Activated CD4-positive, alpha-beta T cell treated with anti-CD3 and anti-CD28 coated beads, Interleukin-2, amount 10 ng/mL, durations not matched to agents 24 days and 14 days (primary cell): ENCODE results near the gene TMEM235. TPM values are rescaled to one million over a fixed set of nuclear protein-coding genes. Genes with fewer than 3 reads are reported as not detected.
A peak's percentile ranks its signal among the peaks of the same experiment; 100 is the strongest.

Source experiments
- DNase-seq: peaks from one replicate; pipeline ENCODE4 v3.0.0; 2022
- H3K27ac Mint-ChIP-seq: one replicate; pipeline ENCODE4 v1.8.0; 2022; ENCODE audit warnings: mild to moderate bottlenecking, mixed read lengths
- H3K27me3 Mint-ChIP-seq: one replicate; pipeline ENCODE4 v1.8.0; 2022; ENCODE audit warnings: mixed read lengths
- H3K36me3 Mint-ChIP-seq: one replicate; pipeline ENCODE4 v1.8.0; 2022; ENCODE audit warnings: low read depth, mild to moderate bottlenecking, mixed read lengths
- H3K4me1 Mint-ChIP-seq: one replicate; pipeline ENCODE4 v1.8.0; 2021; ENCODE audit warnings: mixed read lengths
- H3K4me3 Mint-ChIP-seq: one replicate; pipeline ENCODE4 v1.8.0; 2022; ENCODE audit warnings: mild to moderate bottlenecking, moderate library complexity, mixed read lengths
- H3K9me3 Mint-ChIP-seq: one replicate; pipeline ENCODE4 v1.8.0; 2021; ENCODE audit warnings: mixed read lengths
- intact Hi-C: fragments of 100-400 bp; cut with micrococcal nuclease; formaldehyde crosslinking; loops from one replicate; pipeline ENCODE4 v1.15.1; 2023
- total RNA-seq: library from RNA; stranded (reverse); gene quantifications from 2 replicates; pipeline ENCODE4 v1.2.3, GENCODE V29; 2022

TMEM235 gene
- total RNA-seq, 1 donor from 2014 or later, result not detected

- DNase-seq, result no peak
- Mint-ChIP-seq H3K27me3 (no peaks in the 10 kb centered on the region), H3K4me3 (no peak overlapping the region), H3K36me3 (peaks cover 5% of the 10 kb centered on the region), H3K9me3 (no peaks in the 10 kb centered on the region), H3K27ac (no peak overlapping the region), H3K4me1 (no peaks in the 10 kb centered on the region)
- intact Hi-C loops, result no loop called here
Measured at GRCh38 chr17:78205124-78205775, 26.2 kb upstream of the TMEM235 start.

DNA sequence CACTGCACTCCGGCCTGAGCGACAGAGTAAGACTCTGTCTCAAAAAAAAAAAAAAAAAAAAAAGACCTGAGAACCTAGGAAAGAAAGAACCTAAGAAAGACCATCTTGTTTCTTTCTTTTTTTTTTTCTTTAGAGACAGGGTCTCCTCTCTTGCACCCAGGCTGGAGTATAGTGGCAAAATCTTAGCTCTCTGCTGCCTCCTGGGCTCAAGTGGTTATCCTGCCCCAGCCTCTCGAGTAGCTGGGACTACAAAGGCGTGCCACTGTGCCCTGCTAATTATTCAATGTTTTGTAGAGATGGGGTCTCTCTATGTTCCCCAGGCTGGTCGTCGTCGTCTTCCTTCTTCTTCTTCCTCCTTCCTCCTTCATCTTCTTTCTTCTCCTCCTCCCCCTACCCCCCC is 25.1 kb upstream of the TMEM235 start:
- Mint-ChIP-seq H3K9me3 (no peaks in the 10 kb centered on the region), H3K4me3 (no peak overlapping the region), H3K27ac (no peak overlapping the region), H3K4me1 (no peaks in the 10 kb centered on the region), H3K36me3 (peaks cover 5% of the 10 kb centered on the region), H3K27me3 (no peaks in the 10 kb centered on the region)
- no peak for DNase-seq
- intact Hi-C loops, result no loop called here

DNA sequence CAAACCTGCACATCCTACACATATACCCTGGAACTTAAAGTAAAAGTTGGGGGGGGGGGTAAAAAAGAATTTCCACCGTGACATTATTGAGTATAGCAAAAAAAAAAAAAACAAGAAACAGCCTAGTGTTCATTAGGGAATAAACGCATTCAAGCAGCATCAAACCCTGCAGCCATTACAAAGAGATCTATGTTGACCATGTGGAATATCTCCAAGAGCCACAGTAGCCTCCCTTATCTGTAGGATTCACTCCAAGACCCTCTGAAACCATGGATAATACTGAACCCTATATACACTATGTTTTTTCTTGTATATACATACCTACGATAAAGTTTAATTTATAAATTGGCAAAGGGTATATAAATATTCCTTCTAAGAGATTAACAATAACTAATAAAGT is 22.9 kb upstream of the TMEM235 start:
- Mint-ChIP-seq H3K4me1 (no peaks in the 10 kb centered on the region), H3K9me3 (no peaks in the 10 kb centered on the region), H3K27me3 (no peaks in the 10 kb centered on the region), H3K4me3 (no peak overlapping the region), H3K36me3 (peaks cover 5% of the 10 kb centered on the region), H3K27ac (no peak overlapping the region)
- no peak for DNase-seq
- intact Hi-C loops, result no loop called here

- H3K27ac Mint-ChIP-seq, result no peak overlapping the region
Measured at GRCh38 chr17:78210111-78210510, 21.3 kb upstream of the TMEM235 start.

DNA sequence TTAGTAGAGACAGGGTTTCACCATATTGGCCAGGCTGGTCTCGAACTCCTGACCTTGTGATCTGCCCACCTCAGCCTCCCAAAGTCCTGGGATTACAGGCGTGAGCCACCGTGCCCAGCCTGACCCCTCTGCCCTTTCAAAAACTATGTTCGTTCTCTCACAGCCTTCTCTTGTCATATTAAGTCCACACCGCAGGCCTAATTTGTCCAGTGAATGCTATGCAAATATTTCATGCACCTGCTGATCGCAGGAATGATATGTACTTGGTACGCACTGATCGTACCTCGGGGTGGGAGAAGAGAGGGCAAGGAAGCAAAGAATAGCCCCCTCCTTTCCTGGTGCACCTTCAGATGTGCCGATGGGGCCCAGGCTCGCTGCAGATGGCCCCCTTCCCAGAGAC is 20.4 kb upstream of the TMEM235 start:
- Mint-ChIP-seq H3K27me3 (no peaks in the 10 kb centered on the region), H3K36me3 (peaks cover 1% of the 10 kb centered on the region), H3K9me3 (no peaks in the 10 kb centered on the region), H3K4me3 (no peak overlapping the region), H3K4me1 (peaks cover 4% of the 10 kb centered on the region), H3K27ac (no peak overlapping the region)
- intact Hi-C loops, result no loop called here
- no peak for DNase-seq

More at GRCh38 chr17:78210111-78210510, 21.3 kb upstream of the TMEM235 start:
- Mint-ChIP-seq H3K36me3 (peaks cover 1% of the 10 kb centered on the region), H3K4me1 (no peaks in the 10 kb centered on the region), H3K27me3 (no peaks in the 10 kb centered on the region), H3K9me3 (no peaks in the 10 kb centered on the region), H3K4me3 (no peak overlapping the region)
- no peak for DNase-seq
- intact Hi-C loops, result no loop called here

- peaks cover 14% of the 10 kb centered on the region for H3K36me3 Mint-ChIP-seq
- intact Hi-C loops, result loop anchor here (1.0 kb wide), 3 partner anchors 27 to 74 kb away; partner anchors contain the start of genes AFMID and TK1
- peak; percentile 98 for DNase-seq
- no peaks in the 10 kb centered on the region for H3K27me3 Mint-ChIP-seq
- no peaks in the 10 kb centered on the region for H3K9me3 Mint-ChIP-seq
- peak within 1 kb of the TSS; percentile 94 for H3K4me3 Mint-ChIP-seq
- peak within 1 kb of the TSS; percentile 90 for H3K27ac Mint-ChIP-seq
- peaks cover 10% of the 10 kb centered on the region for H3K4me1 Mint-ChIP-seq
Measured at GRCh38 chr17:78214016-78214705, 17.3 kb upstream of the TMEM235 start, which contains the start of gene BIRC5. Gene BIRC5 (plus strand): TSS chr17:78214253. CDS start chr17:78214317, 64 bp downstream.

DNA sequence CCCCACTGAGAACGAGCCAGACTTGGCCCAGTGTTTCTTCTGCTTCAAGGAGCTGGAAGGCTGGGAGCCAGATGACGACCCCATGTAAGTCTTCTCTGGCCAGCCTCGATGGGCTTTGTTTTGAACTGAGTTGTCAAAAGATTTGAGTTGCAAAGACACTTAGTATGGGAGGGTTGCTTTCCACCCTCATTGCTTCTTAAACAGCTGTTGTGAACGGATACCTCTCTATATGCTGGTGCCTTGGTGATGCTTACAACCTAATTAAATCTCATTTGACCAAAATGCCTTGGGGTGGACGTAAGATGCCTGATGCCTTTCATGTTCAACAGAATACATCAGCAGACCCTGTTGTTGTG is 16.7 kb upstream of the TMEM235 start:
- Mint-ChIP-seq H3K4me3 (peak overlapping the region; percentile 94), H3K36me3 (peaks cover 17% of the 10 kb centered on the region), H3K27ac (peak overlapping the region; percentile 90), H3K9me3 (no peaks in the 10 kb centered on the region), H3K27me3 (no peaks in the 10 kb centered on the region), H3K4me1 (peaks cover 12% of the 10 kb centered on the region)
- no peak for DNase-seq
- intact Hi-C loops, result loop anchor here (1.0 kb wide), 3 partner anchors 27 to 74 kb away; partner anchors contain the start of genes AFMID and TK1

- intact Hi-C loops, result no loop called here
- H3K27me3 Mint-ChIP-seq, result no peaks in the 10 kb centered on the region
- H3K36me3 Mint-ChIP-seq, result peaks cover 40% of the 10 kb centered on the region
- peaks cover 14% of the 10 kb centered on the region for H3K4me1 Mint-ChIP-seq
- H3K4me3 Mint-ChIP-seq, result no peak overlapping the region
- no peak overlapping the region for H3K27ac Mint-ChIP-seq
- H3K9me3 Mint-ChIP-seq, result no peaks in the 10 kb centered on the region
- no peak for DNase-seq
Measured at GRCh38 chr17:78219396-78220150, 11.9 kb upstream of the TMEM235 start.

DNA sequence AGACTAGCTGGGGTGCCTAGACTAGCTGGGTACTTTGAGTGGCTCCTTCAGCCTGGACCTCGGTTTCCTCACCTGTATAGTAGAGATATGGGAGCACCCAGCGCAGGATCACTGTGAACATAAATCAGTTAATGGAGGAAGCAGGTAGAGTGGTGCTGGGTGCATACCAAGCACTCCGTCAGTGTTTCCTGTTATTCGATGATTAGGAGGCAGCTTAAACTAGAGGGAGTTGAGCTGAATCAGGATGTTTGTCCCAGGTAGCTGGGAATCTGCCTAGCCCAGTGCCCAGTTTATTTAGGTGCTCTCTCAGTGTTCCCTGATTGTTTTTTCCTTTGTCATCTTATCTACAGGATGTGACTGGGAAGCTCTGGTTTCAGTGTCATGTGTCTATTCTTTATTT is 8.4 kb upstream of the TMEM235 start:
- H3K27me3 Mint-ChIP-seq, result peaks cover 2% of the 10 kb centered on the region
- intact Hi-C loops, result no loop called here

GRCh38 chr17:78223765-78224164 is 7.7 kb upstream of the TMEM235 start:
- H3K27ac Mint-ChIP-seq, result no peak overlapping the region

More for the DNA sequence above, 8.4 kb upstream of the TMEM235 start:
- Mint-ChIP-seq H3K4me3 (no peak overlapping the region), H3K36me3 (peaks cover 39% of the 10 kb centered on the region), H3K27ac (no peak overlapping the region), H3K4me1 (peaks cover 6% of the 10 kb centered on the region), H3K9me3 (no peaks in the 10 kb centered on the region)
- DNase-seq, result no peak

GRCh38 chr17:78224231-78225087 is 7.0 kb upstream of the TMEM235 start:
- DNase-seq, result no peak
- Mint-ChIP-seq H3K4me1 (peaks cover 4% of the 10 kb centered on the region), H3K9me3 (no peaks in the 10 kb centered on the region), H3K36me3 (peaks cover 30% of the 10 kb centered on the region), H3K4me3 (no peak overlapping the region), H3K27me3 (peaks cover 4% of the 10 kb centered on the region), H3K27ac (no peak overlapping the region)
- intact Hi-C loops, result no loop called here

More at GRCh38 chr17:78223765-78224164, 7.7 kb upstream of the TMEM235 start:
- Mint-ChIP-seq H3K4me3 (no peak overlapping the region), H3K36me3 (peaks cover 37% of the 10 kb centered on the region), H3K4me1 (peaks cover 6% of the 10 kb centered on the region), H3K27me3 (peaks cover 2% of the 10 kb centered on the region), H3K9me3 (no peaks in the 10 kb centered on the region)
- intact Hi-C loops, result no loop called here
- DNase-seq, result no peak

- peaks cover 10% of the 10 kb centered on the region for H3K27me3 Mint-ChIP-seq
- no peak overlapping the region for H3K4me3 Mint-ChIP-seq
- H3K27ac Mint-ChIP-seq, result no peak overlapping the region
- no peaks in the 10 kb centered on the region for H3K9me3 Mint-ChIP-seq
- intact Hi-C loops, result no loop called here
- DNase-seq, result no peak
- peaks cover 4% of the 10 kb centered on the region for H3K4me1 Mint-ChIP-seq
- H3K36me3 Mint-ChIP-seq, result peaks cover 27% of the 10 kb centered on the region
Measured at GRCh38 chr17:78225088-78225865, 6.2 kb upstream of the TMEM235 start.
